Liver (tissue), 3 donors: Measurements from ENCODE around the gene LPP.
A peak's percentile ranks its signal among the peaks of the same experiment; 100 is the strongest.

Source experiments
- ATF3 ChIP-seq: IDR thresholded peaks from 2 replicates; pipeline ENCODE4 v1.6.1; 2016; ENCODE audit warnings: antibody characterized with exemption
- FOXA1 ChIP-seq: IDR thresholded peaks from 2 replicates; pipeline ENCODE4 v1.6.1; 2016; ENCODE audit warnings: antibody characterized with exemption
- GABPA ChIP-seq, 2 donors: IDR thresholded peaks in 1 of 2; conservative IDR thresholded peaks in 1 of 2; 2 replicates each; pipeline ENCODE4 v1.6.1; 2016; ENCODE audit warnings: antibody characterized with exemption in 2 of 2, mild to moderate bottlenecking in 1 of 2, moderate library complexity in 1 of 2
- HNF4A ChIP-seq, 2 donors: conservative IDR thresholded peaks; 2 replicates each; pipeline ENCODE4 v1.6.1; 2016; ENCODE audit warnings: antibody characterized with exemption in 2 of 2, mild to moderate bottlenecking in 2 of 2
- JUND ChIP-seq, 2 donors: IDR thresholded peaks; 2 replicates each; pipeline ENCODE4 v1.6.1; 2016; ENCODE audit warnings: antibody characterized with exemption in 2 of 2
- MAX ChIP-seq: IDR thresholded peaks from 2 replicates; pipeline ENCODE4 v1.6.1; 2016; ENCODE audit warnings: antibody characterized with exemption
- RAD21 ChIP-seq, 2 donors: IDR thresholded peaks; 2 replicates each; pipeline ENCODE4 v1.6.1; 2016; ENCODE audit warnings: antibody characterized with exemption in 2 of 2, mild to moderate bottlenecking in 2 of 2
- REST ChIP-seq: IDR thresholded peaks from 2 replicates; pipeline ENCODE4 v1.6.1; 2016; ENCODE audit warnings: antibody characterized with exemption, mild to moderate bottlenecking
- SP1 ChIP-seq: IDR thresholded peaks from 2 replicates; pipeline ENCODE4 v1.6.1; 2018; ENCODE audit warnings: antibody characterized with exemption, mild to moderate bottlenecking
- TAF1 ChIP-seq: conservative IDR thresholded peaks from 2 replicates; pipeline ENCODE4 v1.6.1; 2016; ENCODE audit warnings: antibody characterized with exemption, mild to moderate bottlenecking
- YY1 ChIP-seq: IDR thresholded peaks from 2 replicates; pipeline ENCODE4 v1.6.1; 2016; ENCODE audit warnings: antibody characterized with exemption, mild to moderate bottlenecking
- TF ChIP-seq, protein P1 (sequence below): fragments of 150-350 bp; IDR thresholded peaks from 2 replicates; pipeline ENCODE4 v1.5.1; 2017; ENCODE audit warnings: improper control_type of control experiment, low read depth, low read length; ENCODE audit not compliant: missing input control
- TF ChIP-seq, protein P2 (sequence below): IDR thresholded peaks from 2 replicates; pipeline ENCODE4 v1.6.1; 2016; ENCODE audit warnings: antibody characterized with exemption
- donor health status: healthy.
- donor health status: healthy.

DNA sequence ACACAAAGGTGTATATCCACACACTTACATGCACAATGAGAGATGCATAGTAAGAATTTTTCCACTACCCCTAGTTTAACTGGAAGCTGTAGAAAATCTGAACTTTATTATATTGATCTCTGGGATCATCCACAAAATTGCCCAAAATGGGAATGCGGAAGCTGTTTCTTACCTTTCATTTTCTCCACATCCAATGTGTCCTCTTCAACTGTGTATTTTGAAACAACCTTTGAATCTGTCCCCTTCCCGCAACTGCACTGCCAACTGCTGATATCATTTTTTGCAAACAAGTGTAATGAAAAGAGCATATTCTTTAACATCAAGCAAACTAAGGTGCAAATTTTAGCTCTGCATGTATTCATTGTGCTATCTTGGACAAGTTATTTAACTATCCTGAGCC, 590.2 kb downstream of the LPP start:
- TF ChIP-seq, protein P1, sequence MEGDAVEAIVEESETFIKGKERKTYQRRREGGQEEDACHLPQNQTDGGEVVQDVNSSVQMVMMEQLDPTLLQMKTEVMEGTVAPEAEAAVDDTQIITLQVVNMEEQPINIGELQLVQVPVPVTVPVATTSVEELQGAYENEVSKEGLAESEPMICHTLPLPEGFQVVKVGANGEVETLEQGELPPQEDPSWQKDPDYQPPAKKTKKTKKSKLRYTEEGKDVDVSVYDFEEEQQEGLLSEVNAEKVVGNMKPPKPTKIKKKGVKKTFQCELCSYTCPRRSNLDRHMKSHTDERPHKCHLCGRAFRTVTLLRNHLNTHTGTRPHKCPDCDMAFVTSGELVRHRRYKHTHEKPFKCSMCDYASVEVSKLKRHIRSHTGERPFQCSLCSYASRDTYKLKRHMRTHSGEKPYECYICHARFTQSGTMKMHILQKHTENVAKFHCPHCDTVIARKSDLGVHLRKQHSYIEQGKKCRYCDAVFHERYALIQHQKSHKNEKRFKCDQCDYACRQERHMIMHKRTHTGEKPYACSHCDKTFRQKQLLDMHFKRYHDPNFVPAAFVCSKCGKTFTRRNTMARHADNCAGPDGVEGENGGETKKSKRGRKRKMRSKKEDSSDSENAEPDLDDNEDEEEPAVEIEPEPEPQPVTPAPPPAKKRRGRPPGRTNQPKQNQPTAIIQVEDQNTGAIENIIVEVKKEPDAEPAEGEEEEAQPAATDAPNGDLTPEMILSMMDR, result no peak
- TF ChIP-seq, protein P2, sequence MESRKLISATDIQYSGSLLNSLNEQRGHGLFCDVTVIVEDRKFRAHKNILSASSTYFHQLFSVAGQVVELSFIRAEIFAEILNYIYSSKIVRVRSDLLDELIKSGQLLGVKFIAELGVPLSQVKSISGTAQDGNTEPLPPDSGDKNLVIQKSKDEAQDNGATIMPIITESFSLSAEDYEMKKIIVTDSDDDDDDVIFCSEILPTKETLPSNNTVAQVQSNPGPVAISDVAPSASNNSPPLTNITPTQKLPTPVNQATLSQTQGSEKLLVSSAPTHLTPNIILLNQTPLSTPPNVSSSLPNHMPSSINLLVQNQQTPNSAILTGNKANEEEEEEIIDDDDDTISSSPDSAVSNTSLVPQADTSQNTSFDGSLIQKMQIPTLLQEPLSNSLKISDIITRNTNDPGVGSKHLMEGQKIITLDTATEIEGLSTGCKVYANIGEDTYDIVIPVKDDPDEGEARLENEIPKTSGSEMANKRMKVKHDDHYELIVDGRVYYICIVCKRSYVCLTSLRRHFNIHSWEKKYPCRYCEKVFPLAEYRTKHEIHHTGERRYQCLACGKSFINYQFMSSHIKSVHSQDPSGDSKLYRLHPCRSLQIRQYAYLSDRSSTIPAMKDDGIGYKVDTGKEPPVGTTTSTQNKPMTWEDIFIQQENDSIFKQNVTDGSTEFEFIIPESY, result peak; percentile 53
- TF ChIP-seq REST (no peak), FOXA1 (no peak), HNF4A (conservative IDR thresholded peaks at IDR 0.05) (peak; percentile 85 to 88), TAF1 (no peak), ATF3 (peak; percentile 65), RAD21 (IDR thresholded peaks at IDR 0.05) (peak; percentile 56 to 61), GABPA (IDR thresholded peaks at IDR 0.05 in 1 of 2, conservative IDR thresholded peaks at IDR 0.05 in 1 of 2) (no peak), YY1 (peak; percentile 81), MAX (peak; percentile 77), SP1 (peak; percentile 70), JUND (IDR thresholded peaks at IDR 0.05) (peak; percentile 39 to 81)
